KMS-11 (cell line): Measurements from ENCODE around the gene CTDSP1.

ENCODE experiments used
- H2AFZ ChIP-seq: fragments of 200-600 bp; sonication (generic); 2 replicates; pipeline ENCODE4 v1.6.1; 2016; ENCODE audit warnings: antibody characterized with exemption, mixed run types, low read depth
- H3K27ac ChIP-seq: fragments of 200-600 bp; sonication (generic); 2 replicates; pipeline ENCODE4 v1.6.1; 2016; ENCODE audit warnings: mild to moderate bottlenecking, mixed run types
- H3K27me3 ChIP-seq: fragments of 200-600 bp; sonication (generic); 2 replicates; pipeline ENCODE4 v1.6.1; 2017; ENCODE audit warnings: mild to moderate bottlenecking, low read depth, mixed run types, moderate library complexity; ENCODE audit not compliant: insufficient read depth
- H3K36me3 ChIP-seq: fragments of 200-600 bp; sonication (generic); 2 replicates; pipeline ENCODE4 v1.6.1; 2017; ENCODE audit warnings: mild to moderate bottlenecking, mixed run types; ENCODE audit not compliant: insufficient read depth
- H3K4me1 ChIP-seq: fragments of 200-600 bp; sonication (generic); 2 replicates; pipeline ENCODE4 v1.6.1; 2016; ENCODE audit warnings: mild to moderate bottlenecking, low read depth, mixed run types; ENCODE audit not compliant: poor library complexity, severe bottlenecking
- H3K4me2 ChIP-seq: fragments of 200-600 bp; sonication (generic); 2 replicates; pipeline ENCODE4 v1.7.0; 2016; ENCODE audit warnings: mild to moderate bottlenecking, mixed run types
- H3K4me3 ChIP-seq: fragments of 200-600 bp; sonication (generic); IDR thresholded peaks from 2 replicates; pipeline ENCODE4 v1.6.1; 2017; ENCODE audit warnings: low read depth, low read length, mixed read lengths; ENCODE audit not compliant: insufficient read depth
- H3K79me2 ChIP-seq: fragments of 200-600 bp; sonication (generic); 2 replicates; pipeline ENCODE4 v1.6.1; 2016; ENCODE audit warnings: low read depth, mixed run types; ENCODE audit not compliant: insufficient read depth
- H3K9ac ChIP-seq: fragments of 200-600 bp; sonication (generic); 2 replicates; pipeline ENCODE4 v1.6.1; 2016; ENCODE audit warnings: mild to moderate bottlenecking, mixed run types
- H4K20me1 ChIP-seq: fragments of 200-600 bp; sonication (generic); 2 replicates; pipeline ENCODE4 v1.6.1; 2016; ENCODE audit warnings: mild to moderate bottlenecking, mixed run types; ENCODE audit not compliant: insufficient read depth
- CTCF ChIP-seq: fragments of 200-600 bp; sonication (generic); conservative IDR thresholded peaks from 2 replicates; pipeline ENCODE4 v1.6.1; 2017; ENCODE audit warnings: low read depth, mild to moderate bottlenecking, antibody characterized with exemption, low read length, moderate library complexity, mixed read lengths

The CTDSP1 gene

DNA sequence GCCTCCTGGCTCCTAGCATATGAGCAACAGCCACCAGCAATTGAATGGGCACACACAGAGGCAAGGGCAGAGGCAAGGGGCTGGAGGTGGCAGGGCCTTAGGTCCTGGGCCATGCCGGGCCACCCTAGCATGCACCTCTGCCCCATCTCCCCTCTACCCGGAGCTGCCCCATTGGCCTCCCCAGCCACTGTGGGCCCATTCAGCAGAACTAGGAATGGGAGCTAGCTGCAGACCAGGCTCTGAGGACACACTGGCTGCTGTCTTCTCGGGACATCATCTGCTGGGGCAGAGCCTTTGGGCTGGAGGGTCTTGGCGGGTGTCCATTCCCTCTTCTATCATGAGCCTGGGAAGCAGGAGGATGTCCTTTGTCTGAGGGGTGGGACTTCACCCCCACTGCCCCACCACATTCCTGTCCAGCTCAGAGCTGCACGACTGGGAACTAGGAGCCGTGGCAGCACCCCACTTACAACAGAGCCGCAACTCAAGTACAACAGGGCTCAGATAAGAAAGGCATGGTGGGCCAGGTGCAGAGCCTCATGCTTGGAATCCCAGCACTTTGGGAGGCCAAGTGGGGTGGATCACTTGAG lies 20.1 kb downstream of the CTDSP1 start:
- H3K27me3 ChIP-seq: no peaks in the 10 kb centered on the region
- H3K9ac ChIP-seq: no peak overlapping the region
- H3K4me3 ChIP-seq: no peak overlapping the region
- no peaks in the 10 kb centered on the region for H3K79me2 ChIP-seq
- no peak overlapping the region for H3K27ac ChIP-seq
- H3K36me3 ChIP-seq: no peaks in the 10 kb centered on the region
- H3K4me1 ChIP-seq: peaks cover 14% of the 10 kb centered on the region
- H4K20me1 ChIP-seq: no peaks in the 10 kb centered on the region
- no peak overlapping the region; the same call in 1 of the 2 replicates for H3K4me2 ChIP-seq
- no peak for TF ChIP-seq CTCF
- no peak overlapping the region for H2AFZ ChIP-seq

DNA sequence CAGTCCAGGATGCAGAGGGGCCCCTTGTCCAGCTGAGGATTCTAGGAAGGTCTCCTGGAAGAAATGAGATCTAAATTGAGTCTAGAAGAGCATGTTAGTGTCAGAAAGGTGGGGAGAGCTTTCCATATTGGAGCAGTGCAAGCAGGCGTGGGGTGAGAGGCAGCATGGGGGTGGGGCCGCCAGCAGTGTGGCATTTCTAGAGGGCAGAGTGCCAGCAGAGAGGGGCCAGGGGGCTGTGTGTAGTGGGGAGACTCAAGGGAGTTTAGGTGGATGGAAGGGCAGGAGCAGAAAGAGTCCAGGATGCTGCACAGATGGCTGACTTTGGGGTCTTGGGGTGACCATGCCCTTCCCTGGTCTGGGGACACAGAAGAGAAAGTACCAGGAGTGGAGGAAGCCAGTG lies 21.4 kb downstream of the CTDSP1 start:
- H3K4me2 ChIP-seq: no peak overlapping the region
- H3K4me1 ChIP-seq: peaks cover 14% of the 10 kb centered on the region
- H4K20me1 ChIP-seq: no peaks in the 10 kb centered on the region
- H2AFZ ChIP-seq: no peak overlapping the region
- no peaks in the 10 kb centered on the region for H3K36me3 ChIP-seq
- H3K27me3 ChIP-seq: no peaks in the 10 kb centered on the region
- H3K79me2 ChIP-seq: no peaks in the 10 kb centered on the region
- no peak for TF ChIP-seq CTCF
- H3K4me3 ChIP-seq: no peak overlapping the region
- no peak overlapping the region for H3K27ac ChIP-seq
- H3K9ac ChIP-seq: no peak overlapping the region

- H2AFZ ChIP-seq: no peak overlapping the region
- H3K27ac ChIP-seq: no peak overlapping the region
- no peaks in the 10 kb centered on the region for H3K27me3 ChIP-seq
- no peak overlapping the region for H3K4me2 ChIP-seq
- H3K79me2 ChIP-seq: no peaks in the 10 kb centered on the region
- no peak for TF ChIP-seq CTCF
- peaks cover 14% of the 10 kb centered on the region for H3K4me1 ChIP-seq
- H3K36me3 ChIP-seq: no peaks in the 10 kb centered on the region
- no peak overlapping the region for H3K4me3 ChIP-seq
- H3K9ac ChIP-seq: no peak overlapping the region
- H4K20me1 ChIP-seq: no peaks in the 10 kb centered on the region
These were observed 22.9 kb downstream of the CTDSP1 start for GRCh38 chr2:218422403-218423086.

GRCh38 chr2:218423584-218423983 lies 23.9 kb downstream of the CTDSP1 start:
- no peak overlapping the region for H3K4me3 ChIP-seq
- H3K36me3 ChIP-seq: no peaks in the 10 kb centered on the region
- H3K27ac ChIP-seq: no peak overlapping the region
- H3K4me1 ChIP-seq: peaks cover 10% of the 10 kb centered on the region
- TF ChIP-seq CTCF: no peak
- no peak overlapping the region for H3K9ac ChIP-seq
- no peak overlapping the region for H3K4me2 ChIP-seq
- H3K79me2 ChIP-seq: no peaks in the 10 kb centered on the region
- H3K27me3 ChIP-seq: no peaks in the 10 kb centered on the region
- H4K20me1 ChIP-seq: no peaks in the 10 kb centered on the region
- H2AFZ ChIP-seq: no peak overlapping the region
